Muscle of leg (tissue), 11 donors: ENCODE results near the gene ZNF496. TPM values are rescaled to one million over a fixed set of nuclear protein-coding genes. Genes with fewer than 3 reads are reported as not detected.
"Not testable (repeated sequence)": the region's sequence is repeated elsewhere in the genome, so short reads cannot be mapped to it uniquely, and the experiment has no call there.

Experiments used
- DNase-seq: peaks from one replicate; pipeline ENCODE4 v3.0.0; 2013
- H3K27ac ChIP-seq: one replicate; pipeline ENCODE4 v1.5.1; 2013; ENCODE audit warnings: mild to moderate bottlenecking, low read length, control low read depth
- H3K27me3 ChIP-seq: one replicate; pipeline ENCODE4 v1.6.1; 2013; ENCODE audit warnings: low read length; ENCODE audit not compliant: control insufficient read depth, insufficient read depth
- H3K36me3 ChIP-seq: one replicate; pipeline ENCODE4 v1.6.1; 2013; ENCODE audit warnings: low read length; ENCODE audit not compliant: control insufficient read depth, insufficient read depth
- H3K4me1 ChIP-seq: one replicate; pipeline ENCODE4 v1.6.1; 2013; ENCODE audit warnings: low read length; ENCODE audit not compliant: control insufficient read depth, insufficient read depth
- H3K4me3 ChIP-seq: one replicate; pipeline ENCODE4 v1.5.1; 2013; ENCODE audit warnings: low read length, control low read depth
- H3K9me3 ChIP-seq: replicated peaks from 2 replicates; pipeline ENCODE4 v1.6.1; 2013; ENCODE audit warnings: low read depth, low read length; ENCODE audit not compliant: control insufficient read depth
- WGBS: methylation state at CpG from one replicate; pipeline ENCODE4 v1.1.5; 2013; ENCODE audit warnings: missing lambda C conversion rate; ENCODE audit not compliant: insufficient coverage; 5-methylcytosine and 5-hydroxymethylcytosine counted together
- polyA plus RNA-seq, 8 donors: library from polyadenylated mRNA; unstranded; fragments of 120-200 nt; gene quantifications; one replicate each; pipeline versions ENCODE4 v1.2.1 to v1.2.3, GENCODE V29; 2013; ENCODE audit warnings: inconsistent platforms in 1 of 8, low replicate concordance in 1 of 8; ENCODE audit not compliant: insufficient read length in 8 of 8, insufficient read depth in 1 of 8
- total RNA-seq: library from RNA; stranded (reverse); fragments of 120-200 nt; gene quantifications from one replicate; pipeline ENCODE4 v1.2.4, GENCODE V29; 2013

The ZNF496 gene
- total and polyA plus RNA-seq, 9 donors: 21.4 to 34.0 (median 29.0) TPM

GRCh38 chr1:247296599-247297180 lies 35.0 kb downstream of the ZNF496 start:
- H3K4me1 ChIP-seq: no peaks in the 10 kb centered on the region
- WGBS: 100% methylated on average over 2 of the region's 8 CpGs

GRCh38 chr1:247295746-247296145 lies 35.9 kb downstream of the ZNF496 start:
- Histone ChIP-seq H3K27me3 (no peaks in the 10 kb centered on the region), H3K9me3 (no peaks in the 10 kb centered on the region), H3K36me3 (peaks cover 26% of the 10 kb centered on the region), H3K4me3 (no peak overlapping the region), H3K27ac (no peak overlapping the region), H3K4me1 (no peaks in the 10 kb centered on the region)
- no peak for DNase-seq
- WGBS: no CpG with 5 or more reads among the region's 5 CpGs

More at GRCh38 chr1:247296599-247297180, 35.0 kb downstream of the ZNF496 start:
- Histone ChIP-seq H3K4me3 (no peak overlapping the region), H3K27me3 (no peaks in the 10 kb centered on the region), H3K36me3 (peaks cover 36% of the 10 kb centered on the region), H3K9me3 (no peaks in the 10 kb centered on the region), H3K27ac (no peak overlapping the region)
- no peak for DNase-seq

GRCh38 chr1:247295274-247295684 lies 36.4 kb downstream of the ZNF496 start:
- Histone ChIP-seq H3K4me3 (no peak overlapping the region), H3K9me3 (no peaks in the 10 kb centered on the region), H3K4me1 (no peaks in the 10 kb centered on the region), H3K27me3 (no peaks in the 10 kb centered on the region), H3K36me3 (peaks cover 22% of the 10 kb centered on the region), H3K27ac (no peak overlapping the region)
- DNase-seq: no peak
- WGBS: 41% methylated on average over 5 of the region's 6 CpGs

- no CpG with 5 or more reads among the region's 5 CpGs for WGBS
- Histone ChIP-seq H3K4me1 (no peaks in the 10 kb centered on the region), H3K27ac (no peak overlapping the region), H3K36me3 (peaks cover 14% of the 10 kb centered on the region), H3K27me3 (no peaks in the 10 kb centered on the region), H3K9me3 (no peaks in the 10 kb centered on the region), H3K4me3 (no peak overlapping the region)
- DNase-seq: no peak
Measured at GRCh38 chr1:247294282-247294681, 37.4 kb downstream of the ZNF496 start.

GRCh38 chr1:247293047-247293446 lies 38.6 kb downstream of the ZNF496 start:
- Histone ChIP-seq H3K4me3 (no peak overlapping the region), H3K4me1 (no peaks in the 10 kb centered on the region), H3K27me3 (no peaks in the 10 kb centered on the region), H3K9me3 (no peaks in the 10 kb centered on the region), H3K27ac (no peak overlapping the region), H3K36me3 (peaks cover 6% of the 10 kb centered on the region)
- 56% methylated on average over 3 of the region's 7 CpGs for WGBS
- DNase-seq: peak; percentile 18

- Histone ChIP-seq H3K36me3 (no peaks in the 10 kb centered on the region), H3K27ac (no peak overlapping the region), H3K27me3 (no peaks in the 10 kb centered on the region), H3K4me1 (no peaks in the 10 kb centered on the region), H3K4me3 (no peak overlapping the region), H3K9me3 (peaks cover under 1% of the 10 kb centered on the region)
- no peak for DNase-seq
- 56% methylated on average over 12 of the region's 17 CpGs for WGBS
Measured at GRCh38 chr1:247291833-247292561, 39.7 kb downstream of the ZNF496 start.

DNA sequence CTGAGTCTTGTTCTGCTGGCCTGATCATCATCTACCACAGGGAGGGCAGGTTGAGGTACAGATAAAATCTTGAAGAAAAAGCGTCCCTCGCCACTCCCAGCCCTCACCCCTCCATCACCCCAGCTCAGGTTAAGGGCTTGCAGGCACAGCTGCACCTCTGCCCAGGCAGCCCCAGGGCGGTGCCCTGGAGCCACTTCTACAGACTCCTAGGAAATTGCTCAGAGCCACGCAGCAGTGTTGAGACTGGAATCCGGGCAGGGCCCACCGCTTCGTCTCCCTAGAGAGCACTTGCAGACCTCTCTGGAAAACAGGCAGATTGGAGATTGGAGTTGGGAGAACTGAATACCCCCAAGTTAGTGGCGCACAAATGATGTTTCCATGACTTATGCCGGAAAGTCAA lies 40.5 kb downstream of the ZNF496 start:
- Histone ChIP-seq H3K27me3 (no peaks in the 10 kb centered on the region), H3K9me3 (peaks cover 7% of the 10 kb centered on the region), H3K36me3 (no peaks in the 10 kb centered on the region), H3K4me3 (no peak overlapping the region), H3K27ac (no peak overlapping the region), H3K4me1 (no peaks in the 10 kb centered on the region)
- no peak for DNase-seq
- WGBS: 74% methylated on average over 6 of the region's 9 CpGs

- peaks cover 8% of the 10 kb centered on the region for H3K9me3 ChIP-seq
- H3K4me3 ChIP-seq: no peak overlapping the region
- H3K36me3 ChIP-seq: no peaks in the 10 kb centered on the region
- H3K27ac ChIP-seq: no peak overlapping the region
- no peaks in the 10 kb centered on the region for H3K4me1 ChIP-seq
- DNase-seq: no peak
- 94% methylated on average over 15 of the region's 20 CpGs for WGBS
- H3K27me3 ChIP-seq: no peaks in the 10 kb centered on the region
Measured at GRCh38 chr1:247290576-247290975, 41.1 kb downstream of the ZNF496 start.

- H3K27me3 ChIP-seq, DNase-seq, H3K4me1 ChIP-seq, H3K36me3 ChIP-seq, H3K27ac ChIP-seq, H3K4me3 ChIP-seq, H3K9me3 ChIP-seq: not testable (repeated sequence)
- 85% methylated on average over 5 of the region's 19 CpGs for WGBS
Measured at GRCh38 chr1:247289274-247289892, 42.3 kb downstream of the ZNF496 start.

DNA sequence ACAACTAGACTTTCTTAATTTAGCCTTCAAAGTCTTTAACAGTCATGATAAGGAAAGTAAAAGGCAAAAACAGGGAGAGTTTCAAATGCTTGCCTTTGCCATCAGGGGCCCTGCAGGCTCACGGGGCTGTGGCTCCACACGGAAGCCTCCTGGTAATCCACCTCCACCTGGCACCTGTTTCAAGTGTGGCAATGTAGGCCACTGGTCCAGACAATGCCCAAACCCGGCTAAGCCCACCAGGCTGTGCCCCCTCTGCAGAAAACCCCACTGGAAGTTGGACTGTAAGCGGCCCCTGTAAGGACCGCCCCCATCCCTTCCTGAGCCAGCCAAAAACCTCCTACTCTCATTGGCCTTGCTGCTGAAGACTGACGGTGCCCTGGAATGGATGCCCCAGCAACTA lies 43.3 kb downstream of the ZNF496 start:
- H3K4me3 ChIP-seq: no peak overlapping the region
- no peak for DNase-seq

More for the DNA sequence above, 43.3 kb downstream of the ZNF496 start:
- Histone ChIP-seq H3K9me3 (peaks cover 8% of the 10 kb centered on the region), H3K27me3 (no peaks in the 10 kb centered on the region), H3K36me3 (no peaks in the 10 kb centered on the region), H3K27ac (no peak overlapping the region), H3K4me1 (no peaks in the 10 kb centered on the region)
- 100% methylated on average over 2 of the region's 6 CpGs for WGBS
